Activated CD8-positive, alpha-beta memory T cell treated with anti-CD3 and anti-CD28 coated beads, Interleukin-2, amount 50 U/mL, for 24 hours (primary cell): ENCODE data around the gene RTN4RL1.

Experiments used
- DNase-seq: peaks from one replicate; pipeline ENCODE4 v3.0.0-alpha.2; 2020; ENCODE audit errors: extremely low read depth

RTN4RL1 gene

GRCh38 chr17:1977583-1978395 lies 47.3 kb downstream of the RTN4RL1 start:
- DNase-seq = no peak

DNA sequence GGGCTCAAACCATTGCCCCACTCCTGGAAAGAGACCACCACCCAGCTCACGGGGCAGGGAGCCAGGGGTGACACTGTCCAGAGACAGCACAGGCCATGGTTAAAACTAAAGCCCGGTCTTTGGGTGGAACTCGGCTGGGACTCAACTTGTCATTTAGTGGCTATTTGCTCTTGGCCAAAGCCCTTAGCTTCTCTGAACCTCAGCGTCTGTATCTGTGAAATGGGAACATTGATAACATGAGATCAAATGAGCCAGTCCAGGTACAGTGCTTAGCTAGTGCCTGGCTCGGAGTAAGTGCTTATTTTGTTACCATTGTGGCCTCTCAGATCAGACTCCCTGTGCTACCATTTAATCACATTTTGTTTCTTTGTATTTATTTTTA lies 48.5 kb downstream of the RTN4RL1 start:
- no peak for DNase-seq

DNA sequence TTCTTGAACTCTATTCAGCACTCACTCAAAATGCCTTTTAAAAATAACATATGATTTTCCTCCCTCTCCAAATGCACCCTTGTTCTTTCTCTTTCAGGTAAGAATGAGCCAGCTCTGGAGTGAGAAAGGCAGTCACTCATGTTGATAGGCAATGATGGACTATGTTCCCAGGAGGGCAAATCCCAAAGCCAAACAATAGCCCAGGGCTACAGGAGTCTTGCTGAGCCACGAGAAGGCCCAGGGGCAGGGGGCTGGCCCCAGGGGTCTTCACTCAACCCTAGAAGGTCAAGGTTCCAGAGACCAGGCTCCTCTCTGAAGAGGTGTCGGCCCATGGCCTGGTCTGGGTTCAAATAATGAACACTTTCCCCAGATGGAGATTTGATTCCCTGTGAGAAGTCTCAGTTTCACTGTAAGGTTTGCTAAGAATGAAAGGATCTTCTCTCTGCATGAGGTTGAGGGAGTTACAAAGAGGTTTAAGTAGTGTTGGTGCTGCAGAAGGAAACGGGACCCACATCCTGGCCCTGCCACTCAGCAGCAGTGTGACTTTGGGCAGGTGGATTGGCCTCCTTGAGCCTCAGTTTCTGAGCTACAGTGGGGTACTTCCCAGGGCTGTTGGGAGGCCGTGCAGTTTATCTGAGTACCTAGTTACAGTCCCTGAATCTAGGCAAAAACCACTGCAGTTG lies 49.0 kb downstream of the RTN4RL1 start:
- no peak for DNase-seq

DNA sequence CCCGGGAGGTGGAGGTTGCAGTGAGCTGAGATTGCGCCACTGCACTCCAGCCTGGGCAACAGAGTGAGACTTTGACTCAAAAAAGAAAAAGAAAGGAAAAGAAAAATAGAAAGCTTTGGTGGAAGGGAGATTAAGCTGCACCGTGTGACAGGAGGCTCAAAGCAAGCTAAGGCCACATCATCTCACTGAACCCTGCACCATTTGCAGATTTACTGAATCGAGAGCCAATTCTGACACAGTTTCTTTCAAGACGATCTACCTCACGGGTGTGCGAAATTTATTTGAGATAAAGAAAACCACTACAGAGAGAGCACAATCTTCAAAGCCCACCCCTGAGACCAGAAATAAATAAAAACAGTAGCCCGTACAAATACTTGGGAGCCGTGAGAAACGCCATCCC lies 49.6 kb downstream of the RTN4RL1 start:
- DNase-seq = no peak

- no peak for DNase-seq
Observed at GRCh38 chr17:1972487-1973160, 52.5 kb downstream of the RTN4RL1 start.

GRCh38 chr17:1970843-1971384 lies 54.2 kb downstream of the RTN4RL1 start:
- no peak for DNase-seq

- no peak for DNase-seq
Observed at GRCh38 chr17:1969712-1970111, 55.4 kb downstream of the RTN4RL1 start.

GRCh38 chr17:1967213-1967612 lies 57.9 kb downstream of the RTN4RL1 start:
- DNase-seq = no peak

GRCh38 chr17:1966274-1967086 lies 58.7 kb downstream of the RTN4RL1 start:
- DNase-seq = no peak

GRCh38 chr17:1965556-1966273 lies 59.4 kb downstream of the RTN4RL1 start:
- no peak for DNase-seq

- no peak for DNase-seq
Observed at GRCh38 chr17:1963250-1963649, 61.9 kb downstream of the RTN4RL1 start.

DNA sequence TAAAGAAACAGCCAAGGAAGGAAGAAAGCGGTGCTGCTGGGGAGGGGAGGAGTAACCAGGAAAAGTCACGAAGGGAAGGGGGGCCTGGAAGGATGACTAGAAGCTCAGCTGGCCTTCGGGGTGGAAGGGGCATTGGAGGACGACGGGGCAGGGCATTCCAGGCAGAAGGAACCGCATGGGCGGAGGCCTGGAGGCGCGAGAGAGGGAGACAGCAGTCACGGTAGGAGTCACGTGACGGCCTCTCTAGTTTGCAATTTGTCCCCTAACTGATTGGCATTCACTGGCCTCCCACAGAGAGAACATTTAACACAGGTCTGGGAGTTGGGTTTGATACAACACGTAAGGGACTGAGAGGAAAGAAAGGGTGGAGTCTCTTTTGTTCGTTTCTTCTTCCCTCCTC lies 63.9 kb downstream of the RTN4RL1 start:
- DNase-seq = no peak

DNA sequence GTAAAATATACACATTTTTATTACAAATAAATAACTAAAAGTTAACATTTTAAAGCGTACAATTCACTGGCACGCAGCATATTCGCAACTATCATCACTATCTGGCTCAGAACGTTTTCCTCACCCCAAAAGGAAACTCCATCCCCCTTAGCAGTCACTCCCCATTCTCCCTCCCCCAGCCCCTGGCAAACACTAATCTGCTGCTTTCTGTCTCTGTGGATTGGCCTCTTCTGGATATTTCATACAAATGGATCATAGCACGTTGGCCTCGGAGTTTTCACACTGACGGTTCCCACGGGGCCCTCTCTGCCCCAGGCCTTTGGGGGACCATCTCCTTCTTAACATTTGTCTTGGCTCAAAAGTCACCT lies 64.6 kb downstream of the RTN4RL1 start:
- DNase-seq = no peak

- no peak for DNase-seq
Observed at GRCh38 chr17:1959871-1960544, 65.1 kb downstream of the RTN4RL1 start.

DNA sequence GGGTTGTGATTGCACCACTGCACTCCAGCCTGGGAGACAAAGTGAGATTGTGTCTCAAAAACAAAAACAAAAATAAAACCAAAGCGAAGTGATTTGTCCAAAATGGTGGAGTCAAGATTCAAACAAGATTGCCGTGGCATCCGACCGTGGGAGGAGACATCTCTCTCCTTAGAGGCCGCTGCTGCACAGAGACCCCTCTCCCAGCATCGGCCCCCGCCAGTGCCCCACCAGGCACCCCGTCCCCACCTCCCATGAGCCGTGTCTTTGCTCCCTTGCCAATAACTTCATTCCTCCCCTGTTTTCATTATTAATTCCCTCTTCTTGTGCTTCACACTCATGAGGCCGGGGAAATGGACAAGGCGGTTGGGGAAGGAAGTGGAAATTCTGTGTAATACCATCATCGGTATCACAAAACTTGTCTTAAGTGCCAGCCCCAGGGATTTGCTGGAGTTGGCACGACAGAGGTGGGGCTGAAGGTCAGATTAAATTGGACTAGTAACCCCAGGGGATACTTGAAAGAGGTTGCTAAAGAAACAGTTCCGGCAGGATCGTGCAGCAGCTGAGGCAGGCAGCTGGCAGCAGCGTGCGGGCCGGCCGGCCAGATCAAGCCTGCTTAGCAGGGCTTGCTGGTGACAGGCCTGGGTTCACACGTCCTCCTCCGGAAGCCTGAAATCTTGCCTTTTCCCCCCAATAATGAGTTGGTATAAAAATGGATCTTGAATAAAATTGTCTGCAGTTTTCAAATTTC lies 66.8 kb downstream of the RTN4RL1 start:
- DNase-seq = no peak

- DNase-seq = no peak
Observed at GRCh38 chr17:1957037-1957436, 68.1 kb downstream of the RTN4RL1 start.

DNA sequence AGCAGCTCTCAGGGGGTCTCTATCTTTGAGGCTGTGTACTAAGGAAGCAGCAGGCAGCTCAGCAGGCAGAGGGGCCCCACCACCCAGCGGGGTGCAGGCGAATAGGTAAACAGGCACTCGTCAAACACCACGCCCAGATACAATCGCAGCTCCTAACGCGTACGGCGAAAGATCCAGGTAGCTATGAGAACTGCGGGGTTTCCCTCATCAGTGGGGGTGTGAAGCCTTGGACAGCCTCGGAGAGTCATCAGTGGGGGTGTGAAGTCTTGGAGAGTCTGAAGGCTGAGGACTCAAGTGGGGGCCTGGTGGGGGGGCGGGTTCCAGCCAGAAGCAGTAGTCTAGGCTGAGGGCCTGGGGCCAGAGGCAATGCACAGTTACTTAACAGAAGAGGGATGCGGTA lies 69.0 kb downstream of the RTN4RL1 start:
- DNase-seq = no peak

DNA sequence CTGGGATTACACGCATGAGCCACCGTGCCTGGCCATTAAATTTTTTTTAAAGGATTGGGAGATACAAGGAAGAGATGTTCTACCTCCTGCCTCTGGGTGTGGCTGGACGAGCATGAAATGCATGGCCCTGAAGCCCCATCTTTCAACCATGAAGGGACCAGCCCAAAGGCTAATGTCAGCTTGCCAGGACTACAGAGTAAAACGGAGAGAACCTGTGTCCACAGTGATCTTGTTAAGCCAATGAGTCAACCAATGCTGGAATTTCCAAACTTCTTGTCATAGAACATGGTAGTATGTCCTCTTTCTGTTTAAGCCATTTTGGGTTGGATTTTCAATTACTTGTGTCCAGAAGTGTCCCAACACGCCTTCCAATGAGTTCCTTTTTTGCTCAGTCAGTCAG lies 71.3 kb downstream of the RTN4RL1 start:
- DNase-seq = no peak

GRCh38 chr17:1951920-1952319 lies 73.2 kb downstream of the RTN4RL1 start:
- DNase-seq = no peak

DNA sequence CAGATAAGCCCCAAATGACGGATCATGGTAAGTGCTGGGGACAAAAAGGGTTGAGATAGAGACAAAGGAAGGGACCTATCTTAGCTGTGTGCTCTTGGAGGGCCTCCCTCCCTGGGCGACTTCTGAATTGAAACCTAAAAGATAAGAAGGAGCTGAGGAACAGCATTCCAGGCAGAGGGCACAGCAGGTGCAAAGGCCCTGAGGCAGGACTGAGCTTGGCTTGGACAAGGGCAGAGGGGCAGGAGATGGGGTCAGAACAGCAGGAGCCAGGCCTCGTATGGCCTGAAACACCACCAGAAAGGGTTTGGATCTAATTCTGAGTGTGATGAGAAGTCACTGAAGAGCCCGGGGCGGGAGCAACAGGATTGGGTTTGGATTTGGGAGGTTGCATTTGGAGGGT lies 75.4 kb downstream of the RTN4RL1 start:
- no peak for DNase-seq
